IPS-18c (cell line): ENCODE results near the gene NLRX1.
"Not testable (repeated sequence)": the region's sequence is repeated elsewhere in the genome, so short reads cannot be mapped to it uniquely, and the experiment has no call there.

Experiments used
- H3K4me3 ChIP-seq: 2 replicates; pipeline ENCODE4 v1.7.0; 2013; ENCODE audit warnings: low read depth, mild to moderate bottlenecking, low read length, moderate library complexity; ENCODE audit not compliant: insufficient read depth
- H3K9me3 ChIP-seq: one replicate; pipeline ENCODE4 v1.6.1; 2013; ENCODE audit warnings: mild to moderate bottlenecking, low read length, moderate library complexity; ENCODE audit not compliant: control insufficient read depth, insufficient read depth

Gene NLRX1

DNA sequence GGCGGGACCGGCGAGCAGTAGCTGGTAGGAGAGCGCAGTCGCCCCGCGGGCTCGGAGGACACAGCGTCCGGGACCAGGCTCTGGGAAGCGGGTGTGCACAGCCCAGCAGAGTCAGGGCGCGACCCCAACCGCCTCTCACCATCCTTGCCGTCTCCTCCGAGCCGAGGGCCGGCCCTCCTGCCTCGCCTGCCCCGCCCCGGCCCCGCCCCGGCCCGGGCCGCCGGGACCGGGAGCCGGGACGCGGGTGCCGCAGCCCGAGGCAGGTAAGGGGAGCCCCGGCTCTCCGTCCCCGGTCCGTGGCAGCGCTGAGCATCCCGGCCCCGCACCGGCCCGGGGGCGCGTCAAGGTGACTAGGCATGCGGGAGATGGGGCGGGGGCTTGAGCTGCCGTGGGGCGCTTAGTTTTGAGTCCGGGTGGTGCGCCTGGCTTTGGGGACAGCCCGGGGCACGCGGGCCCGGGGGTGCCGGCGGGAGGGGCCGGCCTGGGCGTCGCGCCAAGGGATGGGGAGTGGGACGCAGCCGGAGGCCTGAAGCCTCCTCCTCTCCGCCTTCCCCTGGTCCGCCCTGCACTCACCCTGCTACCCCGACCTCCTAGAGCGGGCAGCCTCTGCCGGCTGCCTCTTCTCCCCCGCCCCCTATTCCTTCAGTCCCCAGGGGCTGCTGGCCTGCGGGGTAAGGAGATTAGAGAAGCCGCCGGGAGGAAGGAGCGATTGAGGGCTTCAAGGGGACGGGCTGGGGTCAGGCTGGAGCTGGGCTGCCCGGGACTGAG is 19.3 kb upstream of the NLRX1 start, which contains the start of gene ABCG4:
TSS of gene ABCG4 (plus strand) at position 35 of the 768 bp plus-strand sequence. CDS start 914 bp downstream, outside the sequence.
- Histone ChIP-seq H3K4me3 (peak within 1 kb of the TSS; percentile 76), H3K9me3 (peaks cover 2% of the 10 kb centered on the region)

DNA sequence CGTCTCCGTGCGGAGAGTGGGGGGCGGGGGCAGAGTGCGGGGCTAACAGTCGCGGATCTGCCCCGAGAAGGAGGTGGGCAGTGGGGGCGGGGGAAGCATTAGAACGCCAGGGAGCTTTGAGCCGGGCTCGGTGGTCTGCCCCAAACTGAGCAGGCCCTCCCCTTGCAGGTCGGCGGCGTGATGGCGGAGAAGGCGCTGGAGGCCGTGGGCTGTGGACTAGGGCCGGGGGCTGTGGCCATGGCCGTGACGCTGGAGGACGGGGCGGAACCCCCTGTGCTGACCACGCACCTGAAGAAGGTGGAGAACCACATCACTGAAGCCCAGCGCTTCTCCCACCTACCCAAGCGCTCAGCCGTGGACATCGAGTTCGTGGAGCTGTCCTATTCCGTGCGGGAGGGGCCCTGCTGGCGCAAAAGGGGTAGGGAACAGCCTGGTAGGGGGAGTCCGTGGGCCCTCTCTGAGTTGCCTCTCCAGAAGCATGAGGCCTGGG is 18.7 kb upstream of the NLRX1 start:
- H3K9me3 ChIP-seq: peaks cover 2% of the 10 kb centered on the region
- peak overlapping the region; percentile 76 for H3K4me3 ChIP-seq

DNA sequence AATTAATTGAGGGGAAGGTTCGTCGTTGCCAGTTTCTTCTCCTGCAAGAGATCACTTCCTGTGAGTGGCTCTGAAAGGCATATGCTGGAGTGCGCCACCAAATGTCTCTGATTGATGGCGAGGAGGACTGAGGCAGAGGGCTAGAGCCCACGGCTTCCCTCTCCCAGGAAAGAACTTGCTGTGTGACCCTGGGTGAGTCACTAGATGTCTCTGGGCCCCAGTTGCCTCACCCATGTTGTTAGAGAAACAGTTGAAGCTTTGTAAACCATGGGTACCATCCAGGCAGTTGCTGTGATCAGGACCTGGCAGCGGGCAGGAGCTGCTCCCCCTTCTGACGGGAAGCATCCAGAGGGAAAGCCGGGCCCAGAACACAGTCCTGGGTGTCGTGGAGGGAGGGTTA is 16.5 kb upstream of the NLRX1 start:
- Histone ChIP-seq H3K4me3 (no peak overlapping the region), H3K9me3 (peaks cover 2% of the 10 kb centered on the region)

DNA sequence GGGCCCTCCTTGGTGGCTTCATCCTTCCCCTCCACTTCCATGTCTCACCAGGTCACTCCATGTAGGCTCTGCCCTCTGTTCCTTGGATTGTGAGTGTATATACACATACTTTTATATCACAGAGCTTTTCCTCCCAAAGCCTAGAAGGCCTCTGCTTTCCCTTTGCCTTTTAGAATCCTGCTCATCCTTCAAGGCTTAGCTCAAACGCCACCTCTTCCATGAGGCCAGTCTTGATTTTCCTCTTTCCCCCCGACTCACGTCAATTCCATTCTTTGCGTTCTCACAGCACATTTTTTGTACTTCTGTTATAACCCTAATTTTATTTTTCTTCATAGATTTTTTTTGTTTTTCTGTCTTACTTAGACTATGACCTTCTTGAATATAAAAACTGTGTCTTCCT is 15.9 kb upstream of the NLRX1 start:
- Histone ChIP-seq H3K4me3 (no peak overlapping the region), H3K9me3 (peaks cover 2% of the 10 kb centered on the region)

DNA sequence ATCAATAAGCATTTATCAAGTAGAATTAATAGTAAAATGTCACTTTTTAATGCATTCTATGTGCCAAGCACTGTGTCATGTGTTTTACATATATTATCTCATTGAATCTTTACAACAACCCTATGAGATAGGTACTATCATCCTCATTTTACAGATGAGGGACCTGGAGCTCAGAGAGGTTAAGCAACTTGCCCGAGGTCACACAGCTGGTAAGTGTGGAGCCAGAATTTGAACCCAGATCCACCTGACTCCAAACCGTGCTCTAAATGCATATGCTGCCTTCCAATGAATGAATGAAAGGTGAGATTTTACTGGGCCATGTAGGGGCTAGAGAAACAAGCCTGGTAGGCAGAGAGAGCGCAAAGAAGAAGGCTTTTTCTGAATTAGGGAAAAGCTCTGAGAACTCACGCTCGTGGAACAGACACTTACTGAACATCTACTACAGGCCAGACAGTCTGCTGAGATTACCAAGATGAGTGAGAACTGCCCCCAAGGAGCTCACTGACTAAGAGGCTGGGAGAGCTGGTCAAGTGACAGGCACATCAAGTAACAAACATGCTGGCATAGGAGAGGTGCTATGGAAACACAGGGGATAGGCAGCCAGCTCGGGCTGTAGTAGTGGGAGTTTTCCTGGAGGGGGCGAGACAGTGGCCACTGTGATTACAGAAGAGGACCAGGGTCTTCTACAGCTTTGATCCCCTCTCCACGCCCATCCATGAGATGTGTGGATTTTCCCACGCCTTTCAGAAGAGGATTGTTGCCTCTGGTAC is 15.3 kb upstream of the NLRX1 start:
- Histone ChIP-seq H3K4me3 (no peak overlapping the region), H3K9me3 (peaks cover 2% of the 10 kb centered on the region)

DNA sequence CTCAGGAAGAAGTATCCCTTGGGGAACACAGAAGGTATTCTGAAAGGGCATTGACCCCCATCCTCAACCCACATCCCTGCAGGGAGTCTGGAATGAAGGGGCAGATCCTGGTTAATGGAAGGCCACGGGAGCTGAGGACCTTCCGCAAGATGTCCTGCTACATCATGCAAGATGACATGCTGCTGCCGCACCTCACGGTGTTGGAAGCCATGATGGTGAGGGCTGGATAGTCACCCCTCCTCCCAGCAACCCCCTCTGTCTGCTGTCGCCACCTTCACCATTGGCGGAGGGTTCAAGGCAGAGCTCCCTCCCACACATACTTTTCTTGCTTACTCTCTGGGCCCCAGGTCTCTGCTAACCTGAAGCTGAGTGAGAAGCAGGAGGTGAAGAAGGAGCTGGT is 14.3 kb upstream of the NLRX1 start:
- H3K4me3 ChIP-seq: no peak overlapping the region
- peaks cover 2% of the 10 kb centered on the region for H3K9me3 ChIP-seq

DNA sequence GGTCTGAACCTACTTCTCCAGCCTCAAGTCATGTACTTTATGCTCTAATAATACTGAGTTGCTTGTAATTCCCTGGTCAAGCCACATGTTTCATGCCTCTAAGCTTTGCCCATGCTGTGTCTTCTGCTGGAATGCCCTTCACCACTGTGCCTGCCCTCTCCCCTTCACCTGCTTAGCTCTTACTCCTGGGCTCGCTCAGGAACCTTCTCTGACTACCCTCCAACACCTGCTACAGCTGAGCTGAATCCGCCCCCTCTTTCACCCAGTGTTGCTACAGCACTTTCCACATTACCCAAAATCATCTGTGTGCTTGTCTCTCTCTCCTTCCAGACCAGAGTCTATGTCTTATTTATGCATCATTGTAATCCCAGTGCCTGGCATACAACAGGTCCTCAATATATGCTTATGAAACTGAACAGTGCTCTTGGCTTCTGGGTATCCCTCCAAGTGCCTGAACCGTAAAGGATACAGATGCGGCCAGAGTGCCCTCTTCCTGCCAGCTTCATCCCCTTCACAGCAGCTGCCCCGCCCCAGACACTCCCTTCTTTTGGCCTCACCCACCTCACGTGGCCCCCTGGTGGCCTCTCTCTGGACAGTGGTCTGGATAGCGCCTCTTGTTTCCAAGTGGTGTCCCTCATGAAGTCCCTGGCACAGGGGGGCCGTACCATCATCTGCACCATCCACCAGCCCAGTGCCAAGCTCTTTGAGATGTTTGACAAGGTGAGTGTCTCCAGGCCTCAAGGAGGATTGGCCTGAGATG is 12.6 kb upstream of the NLRX1 start:
- H3K4me3 ChIP-seq: no peak overlapping the region
- no peaks in the 10 kb centered on the region for H3K9me3 ChIP-seq

DNA sequence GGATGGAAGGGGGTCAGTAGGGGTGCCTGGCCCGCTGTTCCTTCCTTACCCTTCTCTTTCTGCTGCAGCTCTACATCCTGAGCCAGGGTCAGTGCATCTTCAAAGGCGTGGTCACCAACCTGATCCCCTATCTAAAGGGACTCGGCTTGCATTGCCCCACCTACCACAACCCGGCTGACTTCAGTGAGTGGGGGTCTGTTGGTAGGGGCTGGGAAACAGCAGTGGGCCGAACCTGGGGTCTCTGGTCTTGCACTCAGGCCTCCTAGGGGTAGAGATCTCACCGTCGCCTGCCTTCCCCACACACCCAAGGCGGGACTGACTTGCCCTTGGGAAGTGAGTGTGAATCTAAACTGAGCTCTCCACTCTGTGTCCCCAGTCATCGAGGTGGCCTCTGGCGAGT is 12.0 kb upstream of the NLRX1 start:
- no peak overlapping the region for H3K4me3 ChIP-seq
- no peaks in the 10 kb centered on the region for H3K9me3 ChIP-seq

DNA sequence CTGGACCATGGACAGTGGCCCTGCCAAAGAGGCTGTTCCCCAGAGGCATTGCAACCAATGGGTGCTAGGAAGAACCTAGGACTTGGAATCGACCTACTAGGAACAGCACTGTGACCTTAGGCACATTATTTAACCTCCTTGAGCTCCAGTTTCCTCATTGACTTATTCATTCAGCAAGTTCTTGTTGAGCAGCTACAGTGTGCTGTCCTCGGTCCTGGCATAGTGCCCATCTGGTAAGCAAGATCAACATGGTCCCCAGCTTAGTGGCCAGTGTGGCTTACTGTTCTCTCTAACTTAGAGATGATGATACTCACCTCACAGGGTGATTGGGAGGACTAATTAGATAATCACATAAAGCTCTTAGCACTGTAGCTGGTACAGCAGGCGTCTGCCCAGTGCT is 11.5 kb upstream of the NLRX1 start:
- Histone ChIP-seq H3K9me3 (no peaks in the 10 kb centered on the region), H3K4me3 (no peak overlapping the region)

DNA sequence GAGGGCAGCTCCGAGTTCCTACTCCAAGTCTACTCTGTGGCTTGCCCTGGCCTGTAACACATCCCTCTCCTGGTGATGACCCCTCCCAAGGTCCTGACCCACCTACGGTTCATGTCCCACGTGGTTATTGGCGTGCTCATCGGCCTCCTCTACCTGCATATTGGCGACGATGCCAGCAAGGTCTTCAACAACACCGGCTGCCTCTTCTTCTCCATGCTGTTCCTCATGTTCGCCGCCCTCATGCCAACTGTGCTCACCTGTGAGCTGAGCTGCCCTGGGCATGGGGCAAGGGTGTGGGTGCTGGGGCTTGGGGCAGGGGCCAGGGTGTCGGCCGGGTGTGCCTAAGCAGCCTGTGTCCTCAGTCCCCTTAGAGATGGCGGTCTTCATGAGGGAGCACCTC is 10.1 kb upstream of the NLRX1 start:
- no peaks in the 10 kb centered on the region for H3K9me3 ChIP-seq
- no peak overlapping the region for H3K4me3 ChIP-seq

DNA sequence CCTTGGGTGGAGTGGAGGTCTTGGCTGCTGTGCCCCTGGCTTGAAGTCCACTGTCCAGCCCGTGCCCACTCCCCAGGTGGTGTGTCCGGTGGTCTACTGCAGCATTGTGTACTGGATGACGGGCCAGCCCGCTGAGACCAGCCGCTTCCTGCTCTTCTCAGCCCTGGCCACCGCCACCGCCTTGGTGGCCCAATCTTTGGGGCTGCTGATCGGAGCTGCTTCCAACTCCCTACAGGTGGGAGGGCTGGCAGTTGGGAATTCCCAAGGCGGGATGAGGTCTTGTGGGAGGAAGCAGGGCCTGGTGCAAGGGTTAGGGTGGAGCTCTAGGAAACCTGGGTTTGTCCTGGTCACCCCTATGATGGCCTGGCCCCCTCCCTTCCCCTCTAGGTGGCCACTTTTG is 8.4 kb upstream of the NLRX1 start:
- Histone ChIP-seq H3K4me3 (no peak overlapping the region), H3K9me3 (no peaks in the 10 kb centered on the region)

DNA sequence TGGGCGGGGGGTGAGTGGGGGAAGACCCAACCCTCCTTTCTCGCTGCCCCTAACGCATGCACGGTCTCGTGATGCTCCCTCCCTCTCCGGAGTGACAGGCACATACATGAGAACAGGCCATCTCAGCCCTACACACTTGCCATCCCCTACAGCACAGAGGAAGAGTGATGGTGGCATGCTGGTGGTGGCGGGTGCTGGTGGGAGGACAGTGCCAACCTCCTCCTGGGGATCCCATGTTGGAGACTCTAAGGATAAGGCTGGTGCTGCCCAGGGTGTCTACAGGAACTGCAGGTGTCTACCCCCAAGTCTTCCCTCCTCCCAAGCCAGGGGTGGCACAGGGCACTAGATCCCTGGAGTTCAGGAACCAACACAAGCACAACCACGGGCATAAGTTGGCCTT is 6.7 kb upstream of the NLRX1 start:
- H3K4me3 ChIP-seq: no peak overlapping the region
- H3K9me3 ChIP-seq: no peaks in the 10 kb centered on the region

DNA sequence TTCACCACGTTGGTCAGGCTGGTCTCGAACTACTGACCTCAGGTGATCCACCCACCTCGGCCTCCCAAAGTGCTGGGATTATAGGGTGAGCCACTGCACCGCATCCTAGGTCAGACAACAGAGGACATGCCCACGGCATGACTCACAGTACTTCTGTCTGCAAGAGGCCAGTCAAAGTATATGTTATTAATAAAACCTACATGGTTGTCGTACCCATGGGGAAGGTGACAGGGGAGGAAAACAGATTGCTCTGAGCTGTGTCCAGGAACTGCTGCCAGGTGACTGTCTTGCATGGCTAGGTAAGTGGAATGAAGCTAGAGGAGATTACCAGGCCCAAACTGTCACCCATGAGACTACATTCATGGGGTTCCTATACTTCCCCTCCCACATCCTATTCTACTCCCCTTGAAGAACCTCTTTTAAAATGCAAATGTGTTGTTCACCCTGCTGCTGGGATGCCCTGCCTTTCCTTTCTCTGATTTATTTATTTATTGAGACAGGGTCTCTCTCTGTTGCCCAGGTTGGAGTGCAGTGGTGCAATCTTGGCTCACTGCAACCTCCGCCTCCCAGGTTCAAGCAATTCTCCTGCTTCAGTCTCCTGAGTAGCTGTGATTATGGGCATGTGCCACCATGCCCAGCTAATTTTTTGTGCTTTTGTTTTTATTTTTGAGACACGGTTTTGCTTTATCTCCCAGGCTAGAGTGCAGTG is 2.0 kb upstream of the NLRX1 start:
- Histone ChIP-seq H3K9me3 (no peaks in the 10 kb centered on the region), H3K4me3 (no peak overlapping the region)

DNA sequence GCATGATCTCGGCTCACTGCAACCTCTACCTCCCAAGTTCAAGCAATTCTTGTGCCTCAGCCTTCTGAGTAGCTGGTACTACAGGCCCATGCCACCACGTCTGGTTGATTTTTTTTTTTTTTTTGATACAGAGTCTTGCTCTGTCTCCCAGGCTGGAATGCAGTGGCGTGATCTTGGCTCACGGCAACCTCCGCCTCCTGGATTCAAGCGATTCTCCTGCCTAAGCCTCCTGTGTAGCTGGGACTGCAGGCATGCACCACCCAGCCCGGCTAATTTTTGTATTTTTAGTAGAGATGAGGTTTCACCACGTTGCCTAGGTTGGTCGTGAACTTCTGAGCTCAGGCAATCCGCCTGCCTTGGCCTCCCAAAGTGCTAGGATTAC is 1.5 kb upstream of the NLRX1 start:
- not testable (repeated sequence) for H3K4me3 ChIP-seq, H3K9me3 ChIP-seq

DNA sequence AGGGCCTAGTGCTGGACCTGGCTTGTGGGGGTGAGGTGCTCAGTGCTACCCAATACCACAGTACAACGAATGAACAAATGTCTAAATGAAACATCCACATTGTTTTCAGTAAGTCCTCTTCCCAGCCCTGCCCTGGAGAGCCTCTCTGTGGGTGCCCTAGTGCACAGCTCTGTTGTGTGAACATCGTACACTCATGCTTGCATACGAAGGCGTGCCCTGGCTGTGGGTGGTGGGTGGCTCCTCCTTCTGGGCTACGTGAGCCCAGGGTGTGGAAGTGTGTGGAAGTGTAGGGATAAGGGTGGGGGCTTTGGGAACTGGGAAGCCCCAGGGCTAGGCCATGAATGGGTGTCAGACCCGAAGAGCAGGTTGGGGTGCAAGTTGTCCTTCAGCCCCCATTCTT is 592 bp upstream of the NLRX1 start:
- Histone ChIP-seq H3K4me3 (no peak overlapping the region), H3K9me3 (no peaks in the 10 kb centered on the region)

DNA sequence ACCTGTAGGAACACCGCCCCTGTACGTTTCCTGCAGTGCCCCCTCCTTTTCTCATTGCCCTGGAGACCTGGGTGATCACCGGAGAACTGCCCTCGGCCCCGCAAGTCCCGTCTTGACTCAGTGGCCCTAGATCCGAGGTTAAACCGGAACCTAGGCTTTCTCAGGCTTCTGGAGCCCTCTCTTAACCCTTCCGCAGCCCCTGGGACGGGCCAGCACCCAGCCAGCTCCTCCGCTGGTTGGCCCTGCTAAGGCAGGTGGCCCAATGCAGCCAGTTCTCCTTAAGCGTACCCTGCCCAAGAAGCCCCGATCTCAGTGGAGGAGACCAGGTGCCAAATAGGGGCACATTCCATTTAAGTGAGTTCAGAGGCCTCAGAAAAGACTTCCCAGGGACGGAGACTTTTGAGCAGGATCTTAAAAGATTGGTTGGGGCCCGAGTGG is 776 bp downstream of the NLRX1 start:
- Histone ChIP-seq H3K9me3 (no peaks in the 10 kb centered on the region), H3K4me3 (peak overlapping the region; percentile 84)

DNA sequence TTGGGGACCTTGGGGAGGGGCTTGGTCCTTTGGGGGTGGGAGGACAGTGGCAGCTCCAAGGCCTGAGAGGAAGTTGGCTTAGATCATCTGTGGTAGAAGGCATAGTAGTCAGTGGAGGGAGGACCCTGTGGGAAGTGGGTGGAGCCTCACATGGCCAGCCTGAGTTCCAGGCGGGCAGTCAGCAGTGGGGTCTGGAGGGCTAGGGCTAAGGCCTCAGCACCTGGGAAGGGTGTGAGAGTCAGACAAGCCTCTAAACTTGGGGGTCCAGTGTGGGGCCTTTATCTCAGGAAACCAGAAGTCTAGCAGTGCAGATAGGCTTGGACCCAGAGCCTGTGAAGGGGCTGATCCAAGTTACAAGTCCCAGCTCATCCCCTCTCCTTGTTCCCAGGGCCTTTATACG is 4.0 kb downstream of the NLRX1 start:
- no peak overlapping the region for H3K4me3 ChIP-seq
- no peaks in the 10 kb centered on the region for H3K9me3 ChIP-seq
